ENCODE measurements around the gene AFF3. TPM values are rescaled to one million over a fixed set of nuclear protein-coding genes. Genes with fewer than 3 reads are reported as not detected.
A peak's percentile ranks its signal among the peaks of the same experiment; 100 is the strongest.
"Not testable (repeated sequence)": the region's sequence is repeated elsewhere in the genome, so short reads cannot be mapped to it uniquely, and the experiment has no call there.

AFF3 gene
- total and polyA plus RNA-seq, 12 donors: 0.39 to 16.9 (median 7.0) TPM

DNA sequence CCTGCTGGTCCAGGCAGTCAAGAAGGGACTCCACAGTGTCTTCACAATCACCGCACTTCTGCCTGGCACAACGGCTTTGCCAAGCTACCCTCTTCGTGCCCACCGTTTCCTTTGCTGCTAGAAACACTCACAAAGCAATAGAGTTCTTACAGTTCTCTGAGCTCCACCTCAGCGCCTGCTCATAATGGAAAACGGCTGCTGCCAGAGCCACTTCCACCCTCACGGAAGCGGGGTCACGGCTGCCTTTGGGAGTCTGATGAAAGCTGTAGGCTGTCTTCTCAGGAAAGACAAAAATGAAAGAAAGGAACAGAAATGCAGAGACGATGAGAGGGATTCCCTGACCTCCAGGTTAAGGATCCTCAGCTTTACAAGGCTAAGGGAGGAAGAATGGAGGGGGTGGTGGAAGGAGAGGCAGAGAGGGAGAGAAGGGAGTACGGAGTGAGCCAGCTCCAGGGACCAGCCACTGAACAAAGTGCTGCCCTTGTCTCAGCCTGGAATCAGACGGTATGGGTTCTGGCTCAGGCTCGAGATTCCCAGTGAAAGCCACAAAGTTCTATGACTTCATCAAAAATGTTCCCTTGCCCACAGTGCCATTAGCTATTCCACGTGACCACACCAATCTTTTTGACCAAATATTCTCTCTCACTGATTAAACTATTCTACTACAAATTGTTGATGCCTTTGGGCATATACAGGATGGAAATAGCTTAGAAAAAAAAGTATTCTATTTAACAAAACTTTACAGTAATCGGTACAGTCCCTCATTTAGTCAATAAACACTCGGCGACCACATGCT, 58.8 kb downstream of the AFF3 start:
- ATAC-seq; intact Hi-C loops (cut with DNase I); H3K27ac ChIP-seq; H3K4me3 ChIP-seq; H3K27me3 ChIP-seq; DNase-seq; H3K4me1 ChIP-seq; H3K36me3 ChIP-seq: not testable (repeated sequence)
- 75 to 82% methylated on average over 15 of the region's 17 CpGs for WGBS, 2 donors
- peaks cover 0 to 11% (median 0%) of the 10 kb centered on the region in 11 donors for H3K9me3 ChIP-seq

- H3K27me3 ChIP-seq; H3K9me3 ChIP-seq; H3K27ac ChIP-seq; H3K4me3 ChIP-seq; H3K4me1 ChIP-seq; intact Hi-C loops (cut with DNase I); H3K36me3 ChIP-seq; DNase-seq: not testable (repeated sequence)
- ATAC-seq: peak in 7 of 8 donors; percentile 52 to 84 (median 73)
- 26 to 36% methylated on average over 1 of the region's 1 CpG for WGBS, 2 donors
Observed at GRCh38 chr2:100082302-100082978, 60.0 kb downstream of the AFF3 start.

DNA sequence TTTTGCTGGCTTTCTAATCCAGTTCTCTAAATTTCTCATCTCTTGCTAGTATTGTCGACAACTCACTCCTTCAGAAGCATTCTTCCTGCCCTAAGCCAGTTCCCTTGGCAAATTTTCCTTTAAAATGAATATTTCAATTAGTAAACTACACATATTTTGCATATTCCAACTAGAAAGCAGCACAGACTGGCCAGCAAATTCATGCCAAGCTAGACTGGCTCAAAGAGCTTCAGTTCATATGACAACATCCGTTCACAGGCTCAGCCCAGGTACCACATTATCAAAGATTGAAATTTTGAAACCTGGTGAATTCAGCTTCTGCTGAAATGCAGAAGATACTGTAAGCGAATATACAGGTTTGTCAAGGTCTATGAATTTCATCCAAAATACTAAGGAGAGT, 64.5 kb downstream of the AFF3 start:
- no peak for TF ChIP-seq CTCF (IDR thresholded peaks at IDR 0.05)
- 89 to 91% methylated on average over 3 of the region's 3 CpGs for WGBS, 2 donors
- peaks cover 0 to 6% (median under 1%) of the 10 kb centered on the region in 9 donors for H3K4me1 ChIP-seq
- H3K27ac ChIP-seq: no peak overlapping the region
- no peaks in the 10 kb centered on the region for H3K36me3 ChIP-seq
- intact Hi-C loops (cut with DNase I): no loop called here
- ATAC-seq (no peak), DNase-seq (no peak)
- no peaks in the 10 kb centered on the region for H3K27me3 ChIP-seq
- H3K9me3 ChIP-seq: no peaks in the 10 kb centered on the region
- H3K4me3 ChIP-seq: no peak overlapping the region

DNA sequence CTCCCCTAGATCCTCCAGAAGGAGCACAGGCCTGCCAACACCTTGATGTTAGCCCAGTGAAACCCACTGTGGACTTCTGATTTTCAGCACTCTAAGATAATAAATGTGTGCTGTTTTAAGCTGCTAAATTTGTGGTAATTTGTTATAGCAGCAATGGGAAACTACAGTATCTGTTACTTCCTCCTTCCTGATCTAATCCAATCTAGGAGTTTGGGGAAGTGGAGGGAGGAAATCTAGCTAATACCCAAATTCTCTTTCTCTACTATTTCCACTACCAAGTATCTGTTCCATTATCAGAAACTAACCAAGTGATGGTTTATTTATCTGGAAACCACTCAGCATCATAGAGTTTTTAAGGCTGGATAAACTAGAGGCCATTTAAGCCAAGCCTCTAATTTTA, 64.9 kb downstream of the AFF3 start:
- no peaks in the 10 kb centered on the region for H3K9me3 ChIP-seq
- DNase-seq (no peak), ATAC-seq (no peak)
- H3K36me3 ChIP-seq: no peaks in the 10 kb centered on the region
- H3K4me3 ChIP-seq: no peak overlapping the region
- H3K27ac ChIP-seq: no peak overlapping the region
- no peak for TF ChIP-seq CTCF (IDR thresholded peaks at IDR 0.05)
- H3K27me3 ChIP-seq: no peaks in the 10 kb centered on the region
- H3K4me1 ChIP-seq: peaks cover 0 to 6% (median 4%) of the 10 kb centered on the region in 9 donors
- intact Hi-C loops (cut with DNase I): no loop called here

DNA sequence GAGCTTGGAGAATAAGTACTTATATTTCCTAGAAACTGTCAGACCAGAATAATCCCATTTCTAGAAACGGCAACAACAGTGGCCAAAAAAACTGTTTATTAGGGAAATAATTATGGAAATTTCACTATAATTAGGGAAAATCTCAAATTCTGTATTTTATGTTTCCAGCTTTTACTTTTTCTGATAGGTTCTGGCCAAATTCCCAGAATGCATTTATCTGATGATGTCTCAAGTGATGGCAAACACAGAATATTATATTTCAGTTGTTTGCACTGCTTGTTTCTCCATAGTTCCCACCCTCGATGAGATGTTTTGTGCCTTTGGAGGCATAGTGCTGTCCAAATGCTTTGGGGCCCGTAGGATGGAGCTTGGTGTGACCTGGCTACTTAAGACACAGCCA, 66.9 kb downstream of the AFF3 start:
- intact Hi-C loops (cut with DNase I): no loop called here
- DNase-seq (no peak), ATAC-seq (no peak)
- H3K27me3 ChIP-seq: no peaks in the 10 kb centered on the region
- WGBS, 2 donors: 77 to 79% methylated on average over 3 of the region's 3 CpGs
- peaks cover 0 to 15% (median 5%) of the 10 kb centered on the region in 9 donors for H3K4me1 ChIP-seq
- TF ChIP-seq CTCF (IDR thresholded peaks at IDR 0.05): no peak
- H3K36me3 ChIP-seq: no peaks in the 10 kb centered on the region
- H3K4me3 ChIP-seq: no peak overlapping the region
- H3K9me3 ChIP-seq: no peaks in the 10 kb centered on the region
- H3K27ac ChIP-seq: no peak overlapping the region
